GM21786 (cell line): Measurements from ENCODE around the gene HYI.

Experiments
- ATAC-seq: cut with Tn5 transposase; IDR thresholded peaks from one replicate; pipeline ENCODE4 v1.9.1; 2021; ENCODE audit not compliant: unreplicated experiment

Gene HYI

GRCh38 chr1:43405219-43405875 is 48.4 kb downstream of the HYI start:
- no peak for ATAC-seq

GRCh38 chr1:43404353-43404752 is 49.4 kb downstream of the HYI start:
- ATAC-seq, result no peak

DNA sequence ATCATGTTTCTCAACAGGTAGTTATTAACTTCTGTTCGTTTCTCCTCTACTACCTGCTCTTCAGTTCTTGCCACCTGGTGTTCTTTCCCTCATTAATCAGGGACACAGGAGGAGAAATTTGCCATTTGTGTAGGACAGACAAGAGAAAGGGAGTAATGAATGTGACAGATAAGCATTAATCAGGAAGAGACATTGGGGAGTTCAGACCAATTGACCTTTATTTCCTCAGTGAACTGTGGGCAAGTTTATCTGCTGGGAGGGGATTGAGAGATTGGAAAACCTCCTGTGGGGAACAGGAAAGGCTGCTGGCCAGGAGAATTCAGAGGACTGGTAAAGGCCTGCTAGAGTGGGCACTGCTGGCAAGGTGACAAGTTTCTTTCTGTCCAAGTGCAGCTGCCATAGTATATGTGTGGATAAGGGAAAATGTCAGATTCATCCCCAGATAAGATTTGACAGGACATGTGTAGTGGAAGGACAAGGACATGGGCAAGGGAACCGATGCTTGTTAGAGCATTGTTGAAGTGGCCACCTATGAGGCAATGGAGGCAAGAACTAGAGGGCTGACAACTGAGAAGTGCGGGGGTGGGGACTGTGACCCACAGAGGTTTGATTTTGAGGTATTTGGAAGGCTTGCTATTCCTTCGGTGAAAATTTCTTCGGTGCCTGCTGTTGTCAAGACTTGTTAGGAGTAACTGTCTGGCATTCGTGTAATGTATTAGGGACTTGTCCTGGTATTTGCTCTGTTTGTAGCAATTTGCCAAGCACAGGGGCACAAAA is 51.5 kb downstream of the HYI start:
- ATAC-seq, result no peak
